Measurements from ENCODE around the gene MAGOH. TPM values are rescaled to one million over a fixed set of nuclear protein-coding genes. Genes with fewer than 3 reads are reported as not detected.
"Not testable (repeated sequence)": the region's sequence is repeated elsewhere in the genome, so short reads cannot be mapped to it uniquely, and the experiment has no call there.

MAGOH gene
- total RNA-seq, 1 donor from 2014 or later = 96.4 TPM

DNA sequence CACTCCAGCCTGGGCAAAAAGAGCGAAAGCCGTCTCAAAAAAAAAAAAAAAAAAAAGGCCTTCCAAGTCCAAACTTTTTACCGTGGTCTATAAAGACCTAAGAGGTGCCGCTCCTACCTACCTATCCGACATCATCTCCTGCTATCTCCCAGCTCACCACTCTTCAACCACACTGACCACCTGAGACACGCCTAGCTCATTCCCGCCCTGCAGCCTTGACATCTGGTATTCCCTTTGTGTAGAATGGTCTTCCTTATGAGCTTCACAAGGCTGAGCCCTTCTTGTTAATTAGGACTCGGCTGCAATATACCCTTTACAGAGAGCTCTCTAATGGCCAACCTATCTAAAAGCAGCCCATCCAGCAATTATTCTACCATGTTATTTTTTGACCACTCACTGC lies 680 bp downstream of the MAGOH start:
- Mint-ChIP-seq H3K36me3 (ENCODE audit: low read depth) (peaks cover 31% of the 10 kb centered on the region), H3K27me3 (no peaks in the 10 kb centered on the region), H3K9me3 (no peaks in the 10 kb centered on the region), H3K4me3 (peak overlapping the region; percentile 95), H3K27ac (peak overlapping the region; percentile 92), H3K4me1 (peaks cover 24% of the 10 kb centered on the region)
- intact Hi-C loops (cut with micrococcal nuclease) = loop anchor here (1.0 kb wide), 3 partner anchors 17 to 89 kb away; partner anchors contain the start of genes CPT2 and CZIB
- no peak for DNase-seq

- peaks cover 23% of the 10 kb centered on the region for H3K4me1 Mint-ChIP-seq
- peak overlapping the region; percentile 97 for H3K27ac Mint-ChIP-seq
- peaks cover 17% of the 10 kb centered on the region for H3K36me3 Mint-ChIP-seq (ENCODE audit: low read depth)
- H3K4me3 Mint-ChIP-seq = peak overlapping the region; percentile 94
- H3K27me3 Mint-ChIP-seq = no peaks in the 10 kb centered on the region
- H3K9me3 Mint-ChIP-seq = no peaks in the 10 kb centered on the region
- intact Hi-C loops (cut with micrococcal nuclease) = loop anchor here (1.0 kb wide), 3 partner anchors 17 to 106 kb away; partner anchors contain the start of genes CPT2 and MAGOH
- no peak for DNase-seq
These were observed 17.4 kb downstream of the MAGOH start for GRCh38 chr1:53220962-53221286.

DNA sequence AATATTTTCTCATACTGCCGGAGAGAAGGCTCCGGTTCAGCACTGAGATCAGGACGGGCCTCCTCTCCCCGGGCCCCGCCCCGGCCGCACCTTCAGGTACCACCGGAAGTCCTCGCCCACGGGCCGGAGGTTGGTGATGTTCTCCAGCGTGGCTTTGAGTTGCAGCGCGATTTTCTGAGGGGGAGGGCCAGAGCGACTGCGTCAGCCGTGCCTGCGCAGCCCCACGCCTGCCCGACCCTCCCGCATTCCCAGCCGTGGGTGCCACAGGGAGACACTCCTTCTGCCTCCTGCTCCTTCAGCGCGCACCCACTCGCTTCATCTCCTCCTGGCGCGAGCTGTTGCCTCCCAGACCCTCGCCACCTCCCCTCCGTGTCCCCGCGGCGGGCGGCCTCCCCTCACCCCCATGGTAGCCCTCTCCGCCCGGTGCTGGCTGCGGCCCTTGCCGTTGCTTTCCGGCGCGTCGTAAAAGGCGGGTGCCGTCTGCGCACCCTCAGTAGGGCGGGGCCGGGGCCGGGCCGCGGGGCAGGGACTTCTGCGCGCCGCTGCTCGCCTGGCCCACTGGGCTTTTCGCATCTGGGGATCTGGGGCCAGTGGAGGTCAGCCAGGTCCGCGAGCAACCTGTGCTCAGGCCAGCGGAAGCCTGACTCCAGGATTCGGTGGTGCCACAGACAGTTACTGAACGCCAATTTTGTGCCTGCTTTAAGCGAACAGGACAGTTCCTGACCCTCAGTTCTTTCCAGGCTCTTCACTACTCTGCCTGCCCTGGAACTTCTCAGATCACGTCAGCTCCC lies 18.0 kb downstream of the MAGOH start, which contains the start of gene CZIB:
Gene CZIB, minus strand, starts transcription at position 464 of the 791 bp plus-strand sequence. Its CDS starts 59 bp downstream, at position 405.
- peaks cover 17% of the 10 kb centered on the region for H3K36me3 Mint-ChIP-seq (ENCODE audit: low read depth)
- H3K27me3 Mint-ChIP-seq = no peaks in the 10 kb centered on the region
- intact Hi-C loops (cut with micrococcal nuclease) = loop anchor here (1.0 kb wide), 3 partner anchors 18 to 107 kb away; partner anchors contain the start of genes CPT2 and MAGOH
- H3K4me3 Mint-ChIP-seq = peak within 1 kb of the TSS; percentile 94
- peaks cover 23% of the 10 kb centered on the region for H3K4me1 Mint-ChIP-seq
- no peaks in the 10 kb centered on the region for H3K9me3 Mint-ChIP-seq
- DNase-seq = peak; percentile 99
- peak within 1 kb of the TSS; percentile 97 for H3K27ac Mint-ChIP-seq

DNA sequence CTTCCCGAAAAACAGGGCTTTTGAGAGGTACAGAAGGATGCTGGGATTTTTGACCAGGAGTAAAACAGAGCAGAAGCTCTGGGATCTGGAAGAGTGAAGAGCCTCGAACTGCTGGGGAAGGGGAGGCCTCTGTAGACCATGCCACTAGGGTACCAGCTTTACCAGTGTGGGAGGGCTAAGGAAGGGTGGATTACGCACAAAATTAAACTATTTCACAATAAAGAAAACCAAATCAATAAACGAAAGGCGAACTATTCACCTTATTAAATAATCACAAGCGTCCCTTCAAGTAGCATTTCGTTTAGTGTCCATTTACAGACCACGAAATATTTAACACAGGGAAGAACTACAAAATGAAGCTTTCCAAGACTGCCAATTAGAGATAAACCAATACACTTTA lies 18.6 kb downstream of the MAGOH start:
- H3K4me3 Mint-ChIP-seq = peak overlapping the region; percentile 94
- no peak for DNase-seq
- H3K27me3 Mint-ChIP-seq = no peaks in the 10 kb centered on the region
- peaks cover 23% of the 10 kb centered on the region for H3K4me1 Mint-ChIP-seq
- no peaks in the 10 kb centered on the region for H3K9me3 Mint-ChIP-seq
- H3K27ac Mint-ChIP-seq = peak overlapping the region; percentile 97
- intact Hi-C loops (cut with micrococcal nuclease) = loop anchor here (1.0 kb wide), 3 partner anchors 19 to 108 kb away; partner anchors contain the start of genes CPT2 and MAGOH
- peaks cover 17% of the 10 kb centered on the region for H3K36me3 Mint-ChIP-seq (ENCODE audit: low read depth)

DNA sequence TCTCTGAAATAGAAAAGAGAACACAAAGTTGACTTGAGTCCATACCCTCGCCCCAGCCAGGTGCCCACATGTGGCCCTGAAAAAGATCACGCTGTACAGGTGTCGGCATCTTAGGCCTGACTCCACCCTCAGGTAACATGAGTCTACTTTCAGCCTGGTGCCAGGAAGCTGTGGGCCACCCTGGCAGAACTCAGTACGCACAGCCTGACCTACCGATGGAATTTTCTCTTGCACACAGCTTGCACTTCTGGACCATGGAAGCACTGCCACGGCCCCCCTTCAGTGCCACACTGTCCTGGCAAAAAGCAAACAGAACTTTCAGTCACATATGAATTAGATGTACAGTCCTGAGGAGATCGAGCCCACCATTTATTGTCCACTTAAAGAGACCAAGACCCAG lies 20.1 kb downstream of the MAGOH start:
- H3K4me1 Mint-ChIP-seq = peaks cover 23% of the 10 kb centered on the region
- no peak for DNase-seq
- peaks cover 24% of the 10 kb centered on the region for H3K36me3 Mint-ChIP-seq (ENCODE audit: low read depth)
- H3K27me3 Mint-ChIP-seq = no peaks in the 10 kb centered on the region
- H3K4me3 Mint-ChIP-seq = no peak overlapping the region
- intact Hi-C loops (cut with micrococcal nuclease) = no loop called here
- no peak overlapping the region for H3K27ac Mint-ChIP-seq
- H3K9me3 Mint-ChIP-seq = no peaks in the 10 kb centered on the region

DNA sequence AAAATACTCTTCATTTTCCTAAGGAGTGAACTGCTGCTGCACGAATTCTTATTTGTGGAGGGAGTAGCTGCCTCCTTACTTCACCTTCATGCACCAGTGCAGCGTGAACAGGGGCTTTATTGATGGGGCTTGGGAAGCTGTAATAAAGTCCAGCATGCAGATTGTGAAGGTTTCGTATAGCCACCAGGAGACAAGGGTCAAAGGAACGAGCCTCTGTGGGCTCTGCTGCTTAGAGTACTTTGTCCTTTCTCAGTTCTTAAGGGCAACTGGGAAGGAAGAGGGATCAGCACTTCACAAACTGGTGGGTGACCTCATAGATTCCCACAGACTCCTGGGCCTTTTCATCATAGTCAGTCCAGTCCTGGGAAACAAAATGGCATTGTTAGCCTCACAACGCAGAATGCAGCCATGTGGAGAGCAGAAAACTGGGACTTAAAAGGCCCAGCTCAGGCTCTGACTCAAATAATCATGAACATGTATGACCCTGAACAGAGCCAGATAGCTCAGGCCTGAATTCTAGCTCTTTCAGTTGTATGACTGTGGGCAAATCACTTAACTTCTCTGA lies 23.9 kb downstream of the MAGOH start:
- peaks cover 11% of the 10 kb centered on the region for H3K4me1 Mint-ChIP-seq
- intact Hi-C loops (cut with micrococcal nuclease) = no loop called here
- DNase-seq = no peak
- no peak overlapping the region for H3K4me3 Mint-ChIP-seq
- H3K27ac Mint-ChIP-seq = no peak overlapping the region
- peaks cover 45% of the 10 kb centered on the region for H3K36me3 Mint-ChIP-seq (ENCODE audit: low read depth)
- H3K27me3 Mint-ChIP-seq = no peaks in the 10 kb centered on the region
- no peaks in the 10 kb centered on the region for H3K9me3 Mint-ChIP-seq

GRCh38 chr1:53210954-53211353 lies 27.4 kb downstream of the MAGOH start:
- Mint-ChIP-seq H3K9me3 (peaks cover 12% of the 10 kb centered on the region), H3K36me3 (ENCODE audit: low read depth) (peaks cover 60% of the 10 kb centered on the region), H3K4me1 (no peaks in the 10 kb centered on the region), H3K4me3 (no peak overlapping the region), H3K27me3 (no peaks in the 10 kb centered on the region), H3K27ac (no peak overlapping the region)
- DNase-seq = no peak
- intact Hi-C loops (cut with micrococcal nuclease) = no loop called here

- H3K4me3 Mint-ChIP-seq = no peak overlapping the region
- H3K27ac Mint-ChIP-seq = no peak overlapping the region
- peaks cover 64% of the 10 kb centered on the region for H3K36me3 Mint-ChIP-seq (ENCODE audit: low read depth)
- H3K4me1 Mint-ChIP-seq = no peaks in the 10 kb centered on the region
- intact Hi-C loops (cut with micrococcal nuclease) = no loop called here
- H3K9me3 Mint-ChIP-seq = peaks cover 13% of the 10 kb centered on the region
- H3K27me3 Mint-ChIP-seq = no peaks in the 10 kb centered on the region
- DNase-seq = no peak
These were observed 28.0 kb downstream of the MAGOH start for GRCh38 chr1:53210352-53210751.

DNA sequence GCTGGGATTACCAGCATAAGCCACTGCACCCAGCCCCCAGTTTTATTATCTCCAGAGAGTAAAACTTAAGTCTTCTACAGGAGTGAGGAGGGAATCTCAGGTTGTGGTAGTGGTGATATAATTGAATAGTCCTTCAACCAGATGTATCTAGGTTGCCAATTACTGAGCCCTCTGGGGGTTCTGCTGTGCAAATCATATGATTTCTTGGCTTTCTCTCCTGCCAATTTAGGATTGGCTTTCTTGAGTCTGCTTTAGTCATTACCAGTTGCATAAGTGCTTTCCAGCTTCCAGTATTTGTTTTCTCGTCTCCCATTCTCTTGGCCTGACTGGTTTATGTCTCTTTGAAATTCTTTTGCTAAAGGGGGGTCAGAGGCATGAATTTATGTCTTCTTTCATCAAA lies 30.6 kb downstream of the MAGOH start:
- peaks cover 28% of the 10 kb centered on the region for H3K9me3 Mint-ChIP-seq
- no peak overlapping the region for H3K27ac Mint-ChIP-seq
- H3K27me3 Mint-ChIP-seq = no peaks in the 10 kb centered on the region

DNA sequence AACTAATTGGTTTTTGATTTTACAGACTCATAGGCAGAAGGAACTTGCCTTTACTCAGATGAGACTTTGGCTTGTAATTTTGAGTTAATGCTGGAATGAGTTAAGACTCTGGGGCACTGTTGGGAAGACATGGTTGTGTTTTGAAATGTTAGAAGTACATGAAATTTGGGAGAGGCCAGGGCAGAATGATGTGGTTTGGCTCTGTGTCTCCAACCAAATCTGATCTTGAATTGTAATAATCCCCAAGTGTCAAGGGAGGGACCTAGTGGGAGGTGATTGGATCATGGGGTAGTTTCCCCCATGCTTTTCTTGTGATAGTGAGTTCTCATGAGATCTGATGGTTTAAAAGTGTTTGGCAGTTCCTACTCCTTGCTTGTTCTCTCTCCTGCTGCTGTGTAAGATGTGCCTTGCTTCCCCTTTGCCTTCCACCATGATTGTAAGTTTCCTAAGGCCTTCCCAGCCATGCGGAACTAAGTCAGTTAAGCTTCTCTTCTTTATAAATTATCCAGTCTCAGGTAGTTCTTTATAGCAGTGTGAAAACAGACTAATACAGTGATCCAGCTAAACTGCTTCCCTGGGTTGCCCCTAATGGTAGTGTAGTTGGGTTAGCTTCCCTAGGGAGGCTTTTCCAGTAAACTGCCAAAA lies 31.5 kb downstream of the MAGOH start:
- intact Hi-C loops (cut with micrococcal nuclease) = no loop called here
- DNase-seq = no peak
- Mint-ChIP-seq H3K4me3 (no peak overlapping the region), H3K36me3 (ENCODE audit: low read depth) (peaks cover 84% of the 10 kb centered on the region), H3K27me3 (no peaks in the 10 kb centered on the region), H3K9me3 (peaks cover 28% of the 10 kb centered on the region), H3K4me1 (no peaks in the 10 kb centered on the region), H3K27ac (no peak overlapping the region)

More for the DNA sequence above, 30.6 kb downstream of the MAGOH start:
- DNase-seq = no peak
- Mint-ChIP-seq H3K36me3 (ENCODE audit: low read depth) (peaks cover 80% of the 10 kb centered on the region), H3K4me1 (no peaks in the 10 kb centered on the region), H3K4me3 (no peak overlapping the region)
- intact Hi-C loops (cut with micrococcal nuclease) = no loop called here

DNA sequence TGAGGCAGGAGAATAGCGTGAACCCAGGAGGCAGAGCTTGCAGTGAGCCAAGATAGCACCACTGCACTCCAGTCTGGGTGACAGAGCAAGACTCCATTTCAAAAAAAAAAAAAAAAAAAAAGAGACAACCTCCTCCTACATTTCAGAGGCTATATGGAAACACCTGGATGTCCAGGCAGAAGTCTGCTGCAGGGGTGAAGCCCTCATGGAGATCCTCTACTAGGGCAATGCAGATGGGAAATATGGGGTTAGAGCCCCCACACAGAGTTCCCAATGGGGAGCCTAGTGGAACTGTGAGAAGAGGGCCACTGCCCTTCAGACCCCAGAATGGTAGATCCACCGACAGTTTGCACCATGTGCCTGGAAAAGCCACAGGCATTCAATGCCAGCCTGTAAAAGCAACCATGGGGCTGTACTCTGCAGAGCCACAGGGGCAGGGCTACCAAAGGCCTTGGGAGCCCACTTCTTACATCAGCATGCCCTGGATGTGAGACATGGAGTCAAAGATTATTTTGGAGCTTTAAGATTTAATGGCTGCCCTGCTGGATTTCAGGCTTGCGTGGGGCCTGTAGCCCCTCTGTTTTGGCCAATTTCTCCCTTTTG lies 32.1 kb downstream of the MAGOH start:
- intact Hi-C loops (cut with micrococcal nuclease); H3K4me3 Mint-ChIP-seq; H3K27ac Mint-ChIP-seq; H3K27me3 Mint-ChIP-seq; DNase-seq; H3K4me1 Mint-ChIP-seq: not testable (repeated sequence)
- Mint-ChIP-seq H3K9me3 (peaks cover 28% of the 10 kb centered on the region), H3K36me3 (ENCODE audit: low read depth) (peaks cover 88% of the 10 kb centered on the region)

GRCh38 chr1:53205496-53205895 lies 32.8 kb downstream of the MAGOH start:
- H3K4me1 Mint-ChIP-seq; intact Hi-C loops (cut with micrococcal nuclease); H3K27me3 Mint-ChIP-seq; H3K27ac Mint-ChIP-seq; DNase-seq; H3K4me3 Mint-ChIP-seq: not testable (repeated sequence)
- Mint-ChIP-seq H3K9me3 (peaks cover 28% of the 10 kb centered on the region), H3K36me3 (ENCODE audit: low read depth) (peaks cover 91% of the 10 kb centered on the region)

- Mint-ChIP-seq H3K4me3 (no peak overlapping the region), H3K9me3 (peaks cover 28% of the 10 kb centered on the region), H3K27ac (no peak overlapping the region), H3K4me1 (peaks cover under 1% of the 10 kb centered on the region), H3K36me3 (ENCODE audit: low read depth) (peaks cover 73% of the 10 kb centered on the region), H3K27me3 (no peaks in the 10 kb centered on the region)
- no peak for DNase-seq
- intact Hi-C loops (cut with micrococcal nuclease) = no loop called here
These were observed 34.9 kb downstream of the MAGOH start for GRCh38 chr1:53203466-53203865.

Measured in activated CD4-positive, alpha-beta T cell treated with anti-CD3 and anti-CD28 coated beads, Interleukin-2, amount 10 ng/mL, durations not matched to agents 24 days and 14 days (primary cell).